LoVo (cell line): ENCODE data around the gene NFE2.
"Not testable (repeated sequence)": the region's sequence is repeated elsewhere in the genome, so short reads cannot be mapped to it uniquely, and the experiment has no call there.

ENCODE experiments used
- DNase-seq: peaks from one replicate; pipeline ENCODE4 v3.0.0-alpha.2; 2016; ENCODE audit warnings: low spot score

Gene NFE2

DNA sequence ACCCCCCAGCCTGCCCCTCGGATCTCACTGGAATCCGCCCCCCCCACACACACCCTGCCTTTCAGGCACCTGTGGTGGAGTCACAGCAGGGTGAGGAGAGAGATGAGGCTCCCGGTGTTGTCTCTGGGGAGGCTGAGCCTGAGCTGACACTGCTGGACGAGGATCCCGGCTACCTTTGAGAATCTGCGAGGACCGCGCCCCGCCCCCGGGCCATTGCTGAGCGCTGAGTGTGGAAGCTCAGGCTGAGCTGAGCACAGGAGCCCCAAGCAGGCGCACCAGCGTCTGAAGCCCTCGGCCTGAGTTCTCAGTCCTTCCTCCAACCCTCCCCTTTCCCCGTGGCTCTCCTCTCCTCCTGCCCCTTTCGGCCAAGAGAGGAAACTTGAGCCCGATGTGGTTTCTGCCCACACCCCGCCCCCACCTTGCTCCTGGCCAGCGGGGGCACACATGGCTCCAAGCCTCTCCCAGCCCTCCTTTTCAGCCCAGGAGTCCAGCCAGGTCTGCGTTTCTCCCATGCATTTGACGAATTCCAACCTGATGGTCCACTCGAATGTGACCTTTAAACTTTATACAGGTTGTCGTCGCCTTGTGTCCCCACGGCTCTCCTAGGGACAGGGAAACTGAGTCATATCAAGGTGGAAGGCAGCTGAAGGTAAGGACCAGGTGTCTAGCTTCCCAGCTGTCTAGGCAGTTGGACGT lies at the start of gene NFE2:
Gene NFE2 (minus strand): TSS at position 284 of the 696 bp plus-strand sequence. CDS start 5,767 bp downstream, outside the sequence.
- peak; percentile 76 for DNase-seq

DNA sequence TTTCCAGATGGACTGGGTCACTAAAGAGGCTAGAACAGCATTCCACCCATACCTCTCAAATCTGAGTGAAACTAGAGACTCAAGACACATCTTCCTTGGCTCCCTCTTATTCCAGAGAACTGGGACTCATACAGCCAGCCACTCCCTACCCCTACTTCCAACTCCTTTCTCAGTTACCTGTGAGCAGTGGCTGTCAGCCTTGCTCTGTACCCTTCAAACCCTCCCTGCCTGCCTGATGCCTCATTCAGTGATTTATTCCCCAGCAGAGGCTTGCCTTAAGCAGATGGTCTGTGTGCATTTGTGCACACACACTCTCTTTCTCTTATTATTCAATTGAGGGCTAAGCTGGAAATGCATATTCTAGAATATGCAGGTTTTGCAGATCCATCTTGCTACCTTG lies 48.9 kb upstream of the NFE2 start:
- no peak for DNase-seq

- no peak for DNase-seq
These were observed 48.2 kb upstream of the NFE2 start for GRCh38 chr12:54349036-54349435.

- no peak for DNase-seq
These were observed 40.8 kb upstream of the NFE2 start for GRCh38 chr12:54341378-54342300.

GRCh38 chr12:54340846-54341245 lies 40.0 kb upstream of the NFE2 start:
- DNase-seq, result no peak

DNA sequence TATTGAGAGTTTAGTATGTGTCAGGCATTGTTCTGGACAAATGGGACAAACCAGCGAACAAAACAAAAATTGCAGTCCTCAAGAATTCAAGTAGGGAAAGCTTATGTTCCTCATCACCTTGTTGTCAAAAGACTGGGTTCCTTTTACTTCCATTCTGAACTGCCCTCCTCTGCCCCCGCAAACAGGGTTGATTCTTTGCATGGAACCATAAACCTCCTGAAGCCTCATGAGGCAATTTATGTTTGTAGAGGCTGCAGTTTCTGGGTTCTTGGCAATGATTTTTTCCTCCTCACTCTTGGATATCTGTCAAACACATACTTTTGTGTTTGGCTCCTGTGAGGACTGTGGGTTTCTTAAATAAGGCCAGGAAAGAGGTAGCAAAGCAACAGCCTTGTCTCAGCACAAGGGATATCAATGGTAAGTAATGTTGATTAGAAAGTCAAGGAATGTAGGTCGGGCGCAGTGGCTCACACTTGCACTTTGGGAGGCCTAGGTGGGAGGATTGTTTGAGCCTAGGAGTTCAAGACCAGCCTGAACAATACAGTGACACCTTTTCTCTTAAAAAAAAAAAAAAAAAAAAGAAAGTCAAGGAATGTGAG lies 38.0 kb upstream of the NFE2 start:
- DNase-seq, result no peak

DNA sequence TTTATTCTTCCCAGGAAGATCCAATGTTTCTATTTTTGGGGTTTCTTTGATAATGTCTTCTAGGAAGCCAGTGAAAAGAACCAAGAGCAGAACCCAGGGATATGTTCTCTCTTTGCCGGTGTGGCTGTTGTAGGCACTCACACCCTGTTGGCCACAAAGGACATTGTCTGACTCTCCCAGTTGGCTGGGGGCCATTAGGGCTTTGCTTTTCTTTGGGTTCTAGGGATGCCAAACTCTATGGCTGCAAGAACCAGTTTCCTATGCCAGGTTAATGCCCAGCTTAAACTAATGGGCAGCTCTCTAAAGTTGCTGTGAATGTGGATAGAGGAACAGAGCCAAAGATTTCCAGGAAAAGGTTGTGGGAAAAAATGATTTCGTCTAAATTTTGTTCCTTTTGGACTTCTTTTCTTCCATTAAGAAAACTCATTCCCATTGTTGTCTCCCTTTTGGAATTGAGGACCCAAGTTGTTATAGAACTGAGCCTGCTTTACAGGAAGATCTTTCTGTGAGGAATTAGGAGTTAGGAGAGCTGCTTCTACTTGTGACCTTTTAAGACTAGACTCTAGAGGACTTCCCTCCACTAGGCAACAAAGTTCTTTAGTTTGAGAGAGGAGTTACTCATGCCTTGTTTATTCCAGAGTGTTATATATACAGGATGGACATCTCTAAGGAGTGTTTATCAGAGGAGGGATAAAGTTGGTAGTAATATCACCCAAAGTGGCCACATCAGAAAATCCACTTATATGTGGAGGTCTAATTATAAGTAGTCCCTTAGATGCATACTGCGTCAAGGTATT lies 37.2 kb upstream of the NFE2 start:
- no peak for DNase-seq

- DNase-seq, result no peak
These were observed 36.5 kb upstream of the NFE2 start for GRCh38 chr12:54337280-54337842.

- DNase-seq, result no peak
These were observed 32.7 kb upstream of the NFE2 start for GRCh38 chr12:54333420-54334034.

DNA sequence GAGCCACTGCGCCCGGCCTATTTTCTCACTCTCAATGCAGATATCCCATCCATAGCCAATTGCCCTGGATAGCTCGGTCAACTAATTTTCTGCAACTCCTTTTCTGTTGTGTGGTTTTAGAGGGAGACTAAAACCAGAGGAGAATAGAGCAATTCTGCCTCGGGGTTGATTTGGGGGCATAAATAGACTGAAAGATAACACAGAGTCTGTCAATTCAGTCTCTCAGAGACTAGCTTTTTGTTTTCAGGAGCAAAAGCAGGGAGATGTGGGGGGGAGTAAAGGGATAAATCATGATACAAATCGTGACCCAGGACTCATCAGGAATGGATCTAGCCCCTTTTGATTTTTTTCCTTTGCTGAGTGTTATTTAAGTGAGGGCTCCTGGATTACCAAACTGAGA lies 30.6 kb upstream of the NFE2 start:
- no peak for DNase-seq

DNA sequence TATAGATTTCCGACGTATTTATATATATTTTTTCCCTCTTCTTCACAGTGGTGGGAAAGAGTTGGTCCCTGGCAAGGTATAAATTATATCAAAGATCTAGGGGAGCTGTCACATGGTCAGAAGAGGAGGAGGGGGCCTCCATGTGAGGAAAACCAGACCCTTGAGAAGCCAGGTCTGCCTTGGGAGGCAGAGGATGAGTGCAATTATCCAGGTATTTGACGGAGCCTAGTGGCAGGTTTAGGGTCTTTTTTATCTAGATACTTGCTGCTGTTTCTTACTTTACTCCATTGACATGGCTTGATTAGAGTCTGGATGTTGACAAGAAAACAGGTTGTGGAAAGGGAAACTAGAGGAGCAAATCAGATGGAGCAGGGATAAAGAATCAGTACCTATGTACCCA lies 29.6 kb upstream of the NFE2 start:
- no peak for DNase-seq

- no peak for DNase-seq
These were observed 28.9 kb upstream of the NFE2 start for GRCh38 chr12:54329759-54330158.

- no peak for DNase-seq
These were observed 28.0 kb upstream of the NFE2 start for GRCh38 chr12:54328595-54329337.

GRCh38 chr12:54325442-54326109 lies 24.8 kb upstream of the NFE2 start:
- DNase-seq, result not testable (repeated sequence)

DNA sequence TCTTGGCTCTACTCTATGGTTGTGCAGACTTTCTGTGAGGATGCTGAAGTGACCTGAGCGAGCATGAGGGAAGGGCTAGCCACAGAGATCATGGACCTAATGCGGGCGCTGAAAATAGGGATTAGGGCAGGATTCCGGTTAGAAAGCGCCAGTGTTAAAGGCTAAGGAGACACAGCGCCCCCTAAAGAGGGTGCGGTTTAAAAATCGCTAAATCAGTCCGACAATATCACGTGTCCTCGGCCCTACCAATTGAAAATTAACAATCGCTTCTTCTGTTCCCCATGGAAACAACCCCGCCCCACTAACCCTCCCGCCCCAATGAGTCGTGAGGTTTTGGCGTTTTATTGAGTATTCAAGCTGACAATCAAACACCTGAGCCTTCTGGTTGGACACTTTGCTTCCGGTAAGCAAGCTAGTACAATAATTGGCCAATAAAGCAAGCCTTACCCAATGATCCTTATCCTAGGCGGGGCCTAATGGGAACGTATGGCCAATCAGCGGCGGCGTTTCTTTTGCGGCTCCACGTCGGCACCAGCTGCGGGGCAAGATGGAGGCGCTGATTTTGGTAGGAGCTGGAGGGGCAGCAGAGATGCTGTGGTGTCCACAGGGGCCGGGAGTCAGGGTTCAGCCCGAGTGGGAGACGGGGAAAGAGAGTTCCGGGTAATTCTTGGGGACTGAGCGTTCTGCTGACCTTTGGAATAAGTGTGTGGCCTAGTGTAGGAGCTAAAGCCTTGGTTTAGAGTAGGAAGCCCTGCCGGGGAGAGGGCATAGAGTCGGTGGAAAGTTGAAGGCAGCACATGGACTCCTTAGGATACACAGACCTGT lies 24.0 kb upstream of the NFE2 start, which contains the start of gene COPZ1:
Gene COPZ1 (plus strand): TSS at position 515 of the 825 bp plus-strand sequence. CDS start 33 bp downstream, at position 548.
- peak; percentile 100 for DNase-seq

DNA sequence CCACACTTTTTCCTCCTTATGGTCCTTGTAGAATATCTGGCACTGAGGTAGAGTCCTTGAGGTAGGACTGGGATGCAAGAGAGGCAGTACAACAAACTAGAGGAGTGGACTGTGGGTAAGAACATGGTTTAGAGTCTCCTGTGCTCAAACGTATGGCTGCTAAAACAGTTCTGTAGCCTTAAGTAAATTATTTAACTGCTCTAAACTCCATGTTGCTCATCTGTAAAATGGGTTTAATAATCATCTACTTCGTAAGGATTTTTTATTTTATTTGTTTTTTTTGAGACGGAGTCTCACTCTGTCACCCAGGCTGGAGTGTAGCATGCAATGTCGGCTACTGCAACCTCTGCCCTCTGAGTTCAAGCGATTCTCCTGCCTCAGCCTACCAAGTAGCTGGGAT lies 20.5 kb upstream of the NFE2 start:
- no peak for DNase-seq

DNA sequence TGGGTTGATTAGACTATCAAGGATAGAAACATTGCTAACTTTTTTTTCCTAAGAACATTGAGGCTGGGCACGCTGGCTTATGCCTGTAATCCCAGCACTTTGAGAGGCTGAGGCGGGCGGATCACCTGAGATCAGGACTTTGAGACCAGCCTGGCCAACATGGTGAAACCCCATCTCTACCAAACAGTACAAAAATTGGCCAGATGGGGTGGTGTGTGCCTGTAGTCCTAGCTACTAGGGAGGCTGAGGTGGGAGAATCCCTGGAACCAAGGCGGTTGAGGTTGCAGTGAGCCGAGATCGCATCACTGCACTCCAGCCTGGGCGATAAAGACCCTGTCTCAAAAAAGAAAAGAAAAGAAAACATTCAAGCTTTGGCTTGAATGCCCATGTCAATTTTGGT lies 11.5 kb upstream of the NFE2 start:
- not testable (repeated sequence) for DNase-seq

DNA sequence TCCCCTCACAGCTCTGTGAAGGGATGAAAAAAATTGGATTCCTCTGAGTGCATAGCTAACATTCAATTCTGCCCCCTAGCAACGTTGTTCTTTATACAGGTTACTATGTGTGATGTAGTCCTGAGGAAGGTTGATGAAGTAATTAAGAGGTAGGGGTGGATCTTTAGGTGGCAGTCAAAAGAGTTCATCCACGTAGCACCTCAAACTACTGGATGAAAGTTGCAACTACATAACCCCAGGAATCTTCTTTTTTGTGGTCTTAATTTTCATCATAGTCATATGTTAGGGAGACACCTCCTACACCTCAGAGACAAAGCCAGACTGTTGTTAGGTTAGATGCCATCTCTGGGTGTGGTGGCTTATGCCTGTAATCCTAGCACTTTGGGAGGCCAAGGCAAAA lies 10.2 kb upstream of the NFE2 start:
- DNase-seq, result no peak
